SK-N-MC (cell line): Measurements from ENCODE around the gene KCNAB3.

Experiments
- EZH2 ChIP-seq: fragments of 200-600 bp; sonication (generic); IDR thresholded peaks from one replicate; pipeline ENCODE4 v1.6.1; 2017; ENCODE audit warnings: antibody characterized with exemption
- FOXP2 ChIP-seq: optimal IDR thresholded peaks from 2 replicates; pipeline ENCODE3; 2011; ENCODE audit warnings: mild to moderate bottlenecking, moderate library complexity; ENCODE audit not compliant: insufficient read depth; ENCODE audit errors: extremely low read length, control extremely low read depth
- POLR2AphosphoS5 ChIP-seq: IDR thresholded peaks from 2 replicates; pipeline ENCODE4 v1.6.1; 2012; ENCODE audit warnings: mild to moderate bottlenecking, low read depth, low read length, borderline replicate concordance

GRCh38 chr17:7909089-7909488 is 20.6 kb downstream of the KCNAB3 start:
- no peak for TF ChIP-seq POLR2AphosphoS5
- no peak for TF ChIP-seq EZH2
- no peak for TF ChIP-seq FOXP2
